ENCODE results near the gene PERP. TPM values are rescaled to one million over a fixed set of nuclear protein-coding genes. Genes with fewer than 3 reads are reported as not detected.

PERP gene
- total RNA-seq, 4 donors from 2014 or later, result 9.2 to 18.4 (median 14.8) TPM

DNA sequence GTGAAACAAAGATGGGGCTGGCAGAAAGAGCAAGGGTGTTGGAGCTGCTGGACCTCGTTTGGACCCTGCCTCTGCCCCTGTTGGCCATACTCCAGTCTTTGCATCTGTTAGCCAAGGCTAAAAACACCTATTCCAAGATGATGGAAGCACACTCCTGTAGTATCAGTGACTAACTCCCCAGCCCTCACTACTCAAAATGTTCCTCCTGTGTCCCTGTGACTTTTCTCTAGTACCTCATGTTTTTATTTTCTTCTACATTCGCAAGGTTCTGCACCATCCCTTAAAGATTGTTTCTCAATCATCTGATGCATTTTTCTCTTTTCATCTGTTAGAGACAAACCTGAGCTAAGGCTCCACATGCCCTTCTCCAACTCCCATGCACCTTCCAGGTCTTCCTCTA is 8.9 kb downstream of the PERP start:
- TF ChIP-seq, protein P1, sequence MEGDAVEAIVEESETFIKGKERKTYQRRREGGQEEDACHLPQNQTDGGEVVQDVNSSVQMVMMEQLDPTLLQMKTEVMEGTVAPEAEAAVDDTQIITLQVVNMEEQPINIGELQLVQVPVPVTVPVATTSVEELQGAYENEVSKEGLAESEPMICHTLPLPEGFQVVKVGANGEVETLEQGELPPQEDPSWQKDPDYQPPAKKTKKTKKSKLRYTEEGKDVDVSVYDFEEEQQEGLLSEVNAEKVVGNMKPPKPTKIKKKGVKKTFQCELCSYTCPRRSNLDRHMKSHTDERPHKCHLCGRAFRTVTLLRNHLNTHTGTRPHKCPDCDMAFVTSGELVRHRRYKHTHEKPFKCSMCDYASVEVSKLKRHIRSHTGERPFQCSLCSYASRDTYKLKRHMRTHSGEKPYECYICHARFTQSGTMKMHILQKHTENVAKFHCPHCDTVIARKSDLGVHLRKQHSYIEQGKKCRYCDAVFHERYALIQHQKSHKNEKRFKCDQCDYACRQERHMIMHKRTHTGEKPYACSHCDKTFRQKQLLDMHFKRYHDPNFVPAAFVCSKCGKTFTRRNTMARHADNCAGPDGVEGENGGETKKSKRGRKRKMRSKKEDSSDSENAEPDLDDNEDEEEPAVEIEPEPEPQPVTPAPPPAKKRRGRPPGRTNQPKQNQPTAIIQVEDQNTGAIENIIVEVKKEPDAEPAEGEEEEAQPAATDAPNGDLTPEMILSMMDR (IDR thresholded peaks at IDR 0.05), result no peak
- no peak for TF ChIP-seq POLR2A (IDR thresholded peaks at IDR 0.05)
- no peak overlapping the region for H3K27ac ChIP-seq

DNA sequence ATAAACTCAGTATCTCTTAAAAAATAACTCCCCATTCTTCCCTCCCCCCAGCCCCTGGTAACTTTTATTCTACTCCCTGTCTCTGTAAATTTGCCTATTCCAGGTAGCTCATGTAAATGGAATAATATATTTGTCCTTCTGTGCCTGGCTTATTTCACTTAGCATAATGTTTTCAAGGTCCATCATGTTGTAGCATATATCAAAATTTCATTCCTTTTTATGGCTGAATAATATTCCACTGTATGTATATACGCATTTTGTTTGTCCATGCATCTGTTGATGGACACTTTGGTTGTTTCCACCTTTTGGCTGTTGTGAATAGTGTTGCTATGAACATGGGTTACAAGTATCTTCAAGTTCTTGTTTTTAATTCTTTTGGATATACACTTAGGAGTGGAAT is 13.0 kb downstream of the PERP start:
- Histone ChIP-seq H3K27ac (no peak overlapping the region), H3K36me3 (no peaks in the 10 kb centered on the region), H3K27me3 (no peaks in the 10 kb centered on the region), H3K9me3 (no peaks in the 10 kb centered on the region), H3K4me1 (no peaks in the 10 kb centered on the region), H3K4me3 (no peak overlapping the region)
- TF ChIP-seq POLR2A (IDR thresholded peaks at IDR 0.05), result no peak
- TF ChIP-seq, protein P1 (IDR thresholded peaks at IDR 0.05), result no peak
- intact Hi-C loops (cut with DNase I; ENCODE audit: low total_unique reads), result no loop called here
- no peak for DNase-seq

More for the DNA sequence above, 8.9 kb downstream of the PERP start:
- Histone ChIP-seq H3K4me3 (no peak overlapping the region), H3K27me3 (no peaks in the 10 kb centered on the region), H3K4me1 (no peaks in the 10 kb centered on the region), H3K9me3 (no peaks in the 10 kb centered on the region), H3K36me3 (no peaks in the 10 kb centered on the region)
- DNase-seq, result no peak
- intact Hi-C loops (cut with DNase I; ENCODE audit: low total_unique reads), result no loop called here

DNA sequence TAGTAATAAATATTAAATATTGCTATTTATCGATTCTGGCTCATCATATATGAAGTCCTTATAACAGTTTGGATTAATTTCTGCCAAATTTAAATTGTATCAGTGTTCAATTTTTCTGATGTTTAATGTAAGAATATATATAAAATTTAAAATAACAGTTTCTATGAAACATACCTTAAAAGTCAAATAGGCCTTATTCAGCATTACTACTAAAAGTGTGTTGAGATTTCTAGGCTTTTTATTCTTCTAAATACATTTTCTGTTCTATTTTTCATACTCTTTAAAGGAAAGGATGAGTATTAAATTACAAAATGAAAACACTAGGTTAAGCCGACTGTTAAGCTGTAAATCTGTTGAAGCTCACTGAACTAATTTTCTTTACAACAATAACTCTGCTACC is 13.6 kb downstream of the PERP start:
- H3K27me3 ChIP-seq, result no peaks in the 10 kb centered on the region
- no peak for DNase-seq
- TF ChIP-seq POLR2A (IDR thresholded peaks at IDR 0.05), result no peak
- TF ChIP-seq, protein P1 (IDR thresholded peaks at IDR 0.05), result no peak
- H3K4me1 ChIP-seq, result no peaks in the 10 kb centered on the region
- H3K4me3 ChIP-seq, result no peak overlapping the region
- intact Hi-C loops (cut with DNase I; ENCODE audit: low total_unique reads), result no loop called here
- H3K36me3 ChIP-seq, result no peaks in the 10 kb centered on the region
- H3K9me3 ChIP-seq, result no peaks in the 10 kb centered on the region
- H3K27ac ChIP-seq, result no peak overlapping the region

DNA sequence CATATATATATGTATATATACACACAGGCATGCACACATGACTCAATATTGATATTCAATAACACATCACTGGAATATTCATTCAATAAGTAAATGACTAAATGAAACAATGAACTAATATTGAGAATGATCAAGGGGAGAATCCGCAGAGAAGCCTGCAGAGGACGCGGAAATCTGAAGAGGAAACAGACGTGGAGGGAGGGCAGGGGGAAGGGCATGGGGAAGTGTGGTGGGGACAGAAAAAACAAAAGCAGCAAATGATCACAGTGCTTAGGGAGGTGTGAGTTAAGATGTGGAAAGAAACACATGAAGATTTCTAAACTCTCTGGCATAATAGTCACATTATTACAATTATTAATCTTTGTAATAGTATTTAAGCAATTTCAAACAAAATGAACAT is 14.5 kb downstream of the PERP start:
- H3K9me3 ChIP-seq, result no peaks in the 10 kb centered on the region
- no peaks in the 10 kb centered on the region for H3K4me1 ChIP-seq
- no peaks in the 10 kb centered on the region for H3K27me3 ChIP-seq
- H3K27ac ChIP-seq, result no peak overlapping the region
- H3K4me3 ChIP-seq, result no peak overlapping the region
- TF ChIP-seq, protein P1 (IDR thresholded peaks at IDR 0.05), result no peak
- no peak for TF ChIP-seq POLR2A (IDR thresholded peaks at IDR 0.05)
- intact Hi-C loops (cut with DNase I; ENCODE audit: low total_unique reads), result no loop called here
- no peak for DNase-seq
- H3K36me3 ChIP-seq, result no peaks in the 10 kb centered on the region

DNA sequence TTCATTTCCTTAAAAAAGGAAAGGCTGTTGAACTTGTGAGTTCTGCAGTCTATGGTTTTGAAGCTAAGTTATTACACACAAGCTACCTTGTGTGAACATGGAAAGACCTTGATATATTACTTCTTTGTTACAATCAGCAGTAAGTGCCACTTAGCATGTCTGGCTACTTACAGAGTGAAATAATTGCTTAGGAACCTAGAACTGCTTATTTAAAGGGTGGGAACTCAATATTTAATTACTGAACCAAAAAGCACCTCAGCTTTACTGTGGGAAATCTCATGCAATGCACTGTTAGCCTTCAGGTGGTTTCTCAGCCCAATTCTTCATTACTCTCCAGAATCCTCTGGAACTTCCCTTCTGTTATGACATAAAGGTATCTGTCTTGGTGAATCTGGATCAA is 17.9 kb downstream of the PERP start:
- TF ChIP-seq, protein P1 (IDR thresholded peaks at IDR 0.05), result no peak
- TF ChIP-seq POLR2A (IDR thresholded peaks at IDR 0.05), result no peak
- no peak for DNase-seq
- no peaks in the 10 kb centered on the region for H3K4me1 ChIP-seq
- no peak overlapping the region for H3K4me3 ChIP-seq
- H3K27ac ChIP-seq, result no peak overlapping the region
- no peaks in the 10 kb centered on the region for H3K27me3 ChIP-seq
- no peaks in the 10 kb centered on the region for H3K9me3 ChIP-seq
- intact Hi-C loops (cut with DNase I; ENCODE audit: low total_unique reads), result no loop called here
- H3K36me3 ChIP-seq, result no peaks in the 10 kb centered on the region

Data from uterus (tissue), 4 donors.